Lower leg skin (tissue), 3 donors: ENCODE measurements around the gene SHANK1.

Experiments
- CTCF ChIP-seq, 3 donors: fragments of 450-650 bp; IDR thresholded peaks; one replicate each; pipeline ENCODE4 v1.5.1; 2016; ENCODE audit warnings: antibody characterized with exemption in 3 of 3, mild to moderate bottlenecking in 3 of 3, moderate library complexity in 2 of 3
- POLR2A ChIP-seq, 2 donors: fragments of 450-650 bp; IDR thresholded peaks; one replicate each; pipeline ENCODE4 v1.6.1; 2016 to 2017; ENCODE audit warnings: antibody characterized with exemption in 2 of 2, mild to moderate bottlenecking in 1 of 2, moderate library complexity in 1 of 2

- TF ChIP-seq CTCF (IDR thresholded peaks at IDR 0.05) (no peak), POLR2A (IDR thresholded peaks at IDR 0.05) (no peak)
These were observed 83.1 kb downstream of the SHANK1 start for GRCh38 chr19:50636317-50637085.
